Cardiac fibroblast (primary cell): Measurements from ENCODE around the gene RGS7.

ENCODE experiments used
- DNase-seq, 2 donors: peaks; one replicate each; pipeline versions ENCODE4 v3.0.0 to v3.0.0-alpha.2; 2010; ENCODE audit warnings: low read depth in 2 of 2
- H3K4me3 ChIP-seq, 2 donors: replicated peaks in 1 of 2; 1 replicate in 1 of 2; 2 replicates in 1 of 2; pipeline ENCODE4 v1.5.1; 2011; ENCODE audit warnings: low read depth in 2 of 2, low read length in 2 of 2, mild to moderate bottlenecking in 2 of 2, moderate library complexity in 1 of 2
- TF ChIP-seq, protein P1 (sequence below): IDR thresholded peaks from one replicate; pipeline ENCODE4 v1.5.1; 2011; ENCODE audit warnings: low read depth, mild to moderate bottlenecking, low read length, inconsistent platforms

Gene RGS7

GRCh38 chr1:241389400-241389799 lies 32.4 kb upstream of the RGS7 start:
- H3K4me3 ChIP-seq = no peak overlapping the region
- TF ChIP-seq, protein P1, sequence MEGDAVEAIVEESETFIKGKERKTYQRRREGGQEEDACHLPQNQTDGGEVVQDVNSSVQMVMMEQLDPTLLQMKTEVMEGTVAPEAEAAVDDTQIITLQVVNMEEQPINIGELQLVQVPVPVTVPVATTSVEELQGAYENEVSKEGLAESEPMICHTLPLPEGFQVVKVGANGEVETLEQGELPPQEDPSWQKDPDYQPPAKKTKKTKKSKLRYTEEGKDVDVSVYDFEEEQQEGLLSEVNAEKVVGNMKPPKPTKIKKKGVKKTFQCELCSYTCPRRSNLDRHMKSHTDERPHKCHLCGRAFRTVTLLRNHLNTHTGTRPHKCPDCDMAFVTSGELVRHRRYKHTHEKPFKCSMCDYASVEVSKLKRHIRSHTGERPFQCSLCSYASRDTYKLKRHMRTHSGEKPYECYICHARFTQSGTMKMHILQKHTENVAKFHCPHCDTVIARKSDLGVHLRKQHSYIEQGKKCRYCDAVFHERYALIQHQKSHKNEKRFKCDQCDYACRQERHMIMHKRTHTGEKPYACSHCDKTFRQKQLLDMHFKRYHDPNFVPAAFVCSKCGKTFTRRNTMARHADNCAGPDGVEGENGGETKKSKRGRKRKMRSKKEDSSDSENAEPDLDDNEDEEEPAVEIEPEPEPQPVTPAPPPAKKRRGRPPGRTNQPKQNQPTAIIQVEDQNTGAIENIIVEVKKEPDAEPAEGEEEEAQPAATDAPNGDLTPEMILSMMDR = no peak
- DNase-seq = no peak

- H3K4me3 ChIP-seq = no peak overlapping the region
- TF ChIP-seq, protein P1 = no peak
- no peak for DNase-seq
Observed at GRCh38 chr1:241387216-241387615, 30.2 kb upstream of the RGS7 start.

GRCh38 chr1:241376701-241377100 lies 19.7 kb upstream of the RGS7 start:
- H3K4me3 ChIP-seq = no peak overlapping the region
- TF ChIP-seq, protein P1 = no peak
- no peak for DNase-seq

- TF ChIP-seq, protein P1 = no peak
- peak in 1 of 2 donors; percentile 20 for DNase-seq
- H3K4me3 ChIP-seq = no peak overlapping the region
Observed at GRCh38 chr1:241375886-241376285, 18.9 kb upstream of the RGS7 start.

GRCh38 chr1:241366196-241366595 lies 9.2 kb upstream of the RGS7 start:
- DNase-seq = no peak
- TF ChIP-seq, protein P1 = no peak

GRCh38 chr1:241362350-241362749 lies 5.3 kb upstream of the RGS7 start:
- TF ChIP-seq, protein P1 = no peak
- no peak overlapping the region for H3K4me3 ChIP-seq
- no peak for DNase-seq

More at GRCh38 chr1:241366196-241366595, 9.2 kb upstream of the RGS7 start:
- no peak overlapping the region for H3K4me3 ChIP-seq
